GM08714 (cell line): ENCODE measurements around the gene PIK3CB.
"Not testable (repeated sequence)": the region's sequence is repeated elsewhere in the genome, so short reads cannot be mapped to it uniquely, and the experiment has no call there.

Experiments
- H3K4me3 ChIP-seq: fragments of 200-500 bp; sonication (Bioruptor generic); 2 replicates; pipeline ENCODE4 v1.5.1; 2014; ENCODE audit warnings: mild to moderate bottlenecking, low read length, inconsistent platforms
- ZNF274 ChIP-seq: IDR thresholded peaks from 2 replicates; pipeline ENCODE4 v1.6.1; 2012; ENCODE audit warnings: mild to moderate bottlenecking, low read depth, low read length

The PIK3CB gene

DNA sequence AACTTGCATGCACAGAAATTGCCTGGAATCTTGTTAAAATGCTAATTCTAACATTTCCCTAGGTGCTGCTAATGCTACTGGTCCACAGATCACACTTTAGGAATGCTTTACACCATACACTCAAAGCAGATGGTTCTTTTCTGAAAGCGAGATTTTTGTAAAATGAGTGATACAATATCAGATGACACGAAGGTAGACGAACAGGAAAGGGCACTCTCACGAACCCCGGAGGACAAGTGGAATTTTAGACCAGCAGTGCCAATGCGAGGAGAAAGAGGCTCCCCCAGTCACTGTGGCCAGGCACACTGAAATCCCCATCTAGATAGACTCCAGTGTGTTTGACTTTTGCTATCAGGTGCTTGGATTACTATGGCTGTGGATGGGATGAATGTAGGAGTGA is 205.2 kb downstream of the PIK3CB start:
- TF ChIP-seq ZNF274 = no peak
- no peak overlapping the region for H3K4me3 ChIP-seq

DNA sequence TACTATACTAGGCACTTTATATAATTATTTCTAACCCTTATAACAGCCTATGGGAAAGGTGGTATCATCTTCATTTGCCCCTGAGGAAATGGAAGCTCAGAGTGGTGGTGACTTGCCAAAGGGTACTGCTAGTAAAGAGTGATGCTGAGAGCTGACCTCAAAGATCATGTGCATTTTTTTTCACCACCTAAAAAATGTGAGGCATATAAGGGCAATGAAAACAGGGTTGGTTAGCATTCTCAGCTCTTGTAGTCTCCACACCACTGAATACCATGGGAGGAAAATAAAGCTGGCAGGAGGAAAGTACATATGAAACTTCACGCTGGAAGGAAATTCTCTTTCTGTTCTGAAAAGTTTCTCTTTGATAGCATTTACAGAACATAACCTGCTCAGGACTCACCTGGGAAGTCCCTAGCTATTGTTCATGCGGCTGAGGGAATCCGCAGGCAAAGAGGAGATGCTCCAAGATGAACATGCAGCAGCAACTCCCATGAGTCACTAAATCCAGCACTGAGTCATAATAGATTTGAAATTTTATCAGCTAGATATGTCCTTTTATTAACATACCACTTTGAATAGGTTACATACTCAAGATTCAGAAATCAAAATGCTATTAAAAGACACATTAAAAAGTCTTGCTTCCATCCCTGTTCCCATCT is 208.9 kb downstream of the PIK3CB start:
- no peak overlapping the region for H3K4me3 ChIP-seq
- no peak for TF ChIP-seq ZNF274

DNA sequence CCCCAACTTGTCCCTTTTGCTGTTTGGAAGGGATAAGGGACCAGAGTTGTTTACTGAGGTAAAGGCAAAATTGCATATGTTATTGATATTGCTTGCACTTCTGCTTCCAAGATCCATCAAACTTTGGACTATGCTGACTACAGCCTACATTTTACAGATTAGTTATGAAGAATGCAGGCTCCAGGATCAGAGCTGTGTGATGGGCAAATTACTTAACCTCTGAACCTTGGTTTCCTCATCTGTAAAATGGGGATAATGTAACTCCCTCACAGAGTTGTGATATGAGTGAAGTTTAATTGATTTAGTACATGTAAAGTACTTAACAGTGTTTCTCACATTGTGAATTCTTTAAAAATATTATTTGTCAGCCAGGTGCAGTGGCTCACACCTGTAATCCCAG is 210.2 kb downstream of the PIK3CB start:
- H3K4me3 ChIP-seq = no peak overlapping the region
- TF ChIP-seq ZNF274 = no peak

DNA sequence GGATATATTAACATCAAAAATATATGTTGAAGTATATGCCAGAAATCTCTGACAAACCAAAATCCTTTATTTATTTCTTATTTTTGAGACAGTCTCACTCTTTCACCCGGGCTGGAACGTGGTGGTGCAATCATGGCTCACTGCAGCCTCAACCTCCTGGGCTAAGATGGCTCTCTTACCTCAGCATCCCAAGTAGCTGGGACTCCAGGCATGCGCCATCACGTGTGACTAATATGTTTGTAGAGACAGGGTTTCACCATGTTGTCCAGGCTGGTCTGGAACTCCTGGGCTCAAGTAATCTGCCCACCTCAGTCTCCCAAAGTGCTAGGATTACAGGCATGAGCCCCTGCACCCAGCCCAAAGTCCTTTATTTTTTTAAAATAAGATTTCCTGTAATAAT is 214.3 kb downstream of the PIK3CB start:
- H3K4me3 ChIP-seq = no peak overlapping the region
- no peak for TF ChIP-seq ZNF274

- no peak for TF ChIP-seq ZNF274
- H3K4me3 ChIP-seq = no peak overlapping the region
Measured at GRCh38 chr3:138615462-138615861, 219.3 kb downstream of the PIK3CB start.

GRCh38 chr3:138609898-138610266 is 224.8 kb downstream of the PIK3CB start:
- TF ChIP-seq ZNF274 = no peak
- H3K4me3 ChIP-seq = peak overlapping the region; percentile 87

GRCh38 chr3:138608322-138609135 is 226.2 kb downstream of the PIK3CB start, which contains the start of gene FAIM:
Gene FAIM, plus strand, starts transcription at chr3:138608771. Its CDS starts 10,956 bp downstream, at chr3:138619727.
- H3K4me3 ChIP-seq = peak within 1 kb of the TSS; percentile 87
- TF ChIP-seq ZNF274 = no peak

DNA sequence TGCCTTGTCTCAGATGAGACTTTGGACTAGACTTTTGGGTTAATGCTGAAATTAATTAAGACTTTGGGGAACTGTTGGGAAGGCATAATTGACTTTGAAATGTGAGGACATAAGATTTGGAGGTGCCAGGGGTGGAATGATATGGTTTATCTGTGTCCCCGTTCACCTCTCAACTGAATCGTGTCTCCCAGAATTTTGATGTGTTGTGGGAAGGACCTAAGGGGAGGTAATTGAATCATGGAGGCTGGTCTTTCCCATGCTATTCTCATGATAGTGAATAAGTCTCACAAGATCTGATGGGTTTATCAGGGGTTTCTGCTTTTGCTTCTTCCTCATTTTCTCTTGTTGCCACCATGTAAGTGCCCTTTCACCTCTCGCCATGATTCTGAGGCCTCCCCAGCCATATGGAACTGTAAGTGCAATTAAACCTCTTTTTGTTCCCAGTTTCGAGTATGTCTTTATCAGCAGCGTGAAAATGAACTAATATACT is 230.6 kb downstream of the PIK3CB start:
- not testable (repeated sequence) for H3K4me3 ChIP-seq
